Activated CD4-positive, alpha-beta T cell treated with anti-CD3 and anti-CD28 coated beads, Interleukin-2, Interleukin-6, amounts not matched to agents 100 ng/mL and 50 ng/mL, durations not matched to agents 16 hours and 8 hours (primary cell): ENCODE measurements around the gene EMC6.
A peak's percentile ranks its signal among the peaks of the same experiment; 100 is the strongest.
"Not testable (repeated sequence)": the region's sequence is repeated elsewhere in the genome, so short reads cannot be mapped to it uniquely, and the experiment has no call there.

Source experiments
- DNase-seq: peaks from one replicate; pipeline ENCODE4 v3.0.0-alpha.2; 2020

EMC6 gene

GRCh38 chr17:3682033-3682432 is 13.4 kb downstream of the EMC6 start:
- DNase-seq: no peak

- DNase-seq: peak; percentile 74
Measured at GRCh38 chr17:3683054-3683511, 14.5 kb downstream of the EMC6 start.

GRCh38 chr17:3685174-3685573 is 16.6 kb downstream of the EMC6 start:
- DNase-seq: no peak

- DNase-seq: no peak
Measured at GRCh38 chr17:3688027-3688553, 19.5 kb downstream of the EMC6 start.

GRCh38 chr17:3688852-3689261 is 20.2 kb downstream of the EMC6 start:
- DNase-seq: no peak

GRCh38 chr17:3689262-3690093 is 20.9 kb downstream of the EMC6 start:
- DNase-seq: no peak

GRCh38 chr17:3690094-3690715 is 21.6 kb downstream of the EMC6 start:
- DNase-seq: no peak

GRCh38 chr17:3691617-3692067 is 23.0 kb downstream of the EMC6 start:
- no peak for DNase-seq

- no peak for DNase-seq
Measured at GRCh38 chr17:3692346-3692745, 23.7 kb downstream of the EMC6 start.

- DNase-seq: no peak
Measured at GRCh38 chr17:3693141-3693540, 24.5 kb downstream of the EMC6 start.

- DNase-seq: peak; percentile 81
Measured at GRCh38 chr17:3693829-3694231, 25.2 kb downstream of the EMC6 start.

- DNase-seq: peak; percentile 26
Measured at GRCh38 chr17:3695129-3695722, 26.6 kb downstream of the EMC6 start.

GRCh38 chr17:3695723-3696411 is 27.3 kb downstream of the EMC6 start, which contains the start of gene P2RX5:
Gene P2RX5, minus strand, starts transcription at chr17:3696155. Its CDS starts 150 bp downstream, at chr17:3696005.
- DNase-seq: peak; percentile 80

GRCh38 chr17:3697103-3697476 is 28.5 kb downstream of the EMC6 start:
- no peak for DNase-seq

GRCh38 chr17:3698139-3698538 is 29.5 kb downstream of the EMC6 start:
- DNase-seq: no peak

- DNase-seq: no peak
Measured at GRCh38 chr17:3699951-3700350, 31.3 kb downstream of the EMC6 start.

GRCh38 chr17:3702041-3702539 is 33.5 kb downstream of the EMC6 start:
- not testable (repeated sequence) for DNase-seq

- DNase-seq: no peak
Measured at GRCh38 chr17:3704931-3705717, 36.5 kb downstream of the EMC6 start.

GRCh38 chr17:3705718-3705984 is 37.0 kb downstream of the EMC6 start:
- not testable (repeated sequence) for DNase-seq

GRCh38 chr17:3708366-3708765 is 39.8 kb downstream of the EMC6 start:
- DNase-seq: no peak

- peak; percentile 96 for DNase-seq
Measured at GRCh38 chr17:3710951-3711383, 42.4 kb downstream of the EMC6 start.
